AML-193 (cell line): ENCODE results near the gene RPA1.

ENCODE experiments used
- DNase-seq, 2 experiments: peaks; one replicate each; lab custom pipeline; 2025; lab: John Stamatoyannopoulos, UW

Gene RPA1

GRCh38 chr17:1941272-1942065 is 111.7 kb downstream of the RPA1 start:
- DNase-seq: no peak

GRCh38 chr17:1942066-1942365 is 112.2 kb downstream of the RPA1 start:
- DNase-seq: no peak

- DNase-seq: no peak
Measured at GRCh38 chr17:1942666-1943435, 113.0 kb downstream of the RPA1 start.

GRCh38 chr17:1943436-1943831 is 113.6 kb downstream of the RPA1 start:
- DNase-seq: no peak

- no peak for DNase-seq
Measured at GRCh38 chr17:1945621-1946020, 115.8 kb downstream of the RPA1 start.

- no peak for DNase-seq
Measured at GRCh38 chr17:1946021-1946932, 116.5 kb downstream of the RPA1 start.

- no peak for DNase-seq
Measured at GRCh38 chr17:1947229-1947742, 117.5 kb downstream of the RPA1 start.

GRCh38 chr17:1947743-1948516 is 118.1 kb downstream of the RPA1 start:
- DNase-seq: no peak

GRCh38 chr17:1948517-1948825 is 118.7 kb downstream of the RPA1 start:
- no peak for DNase-seq
